ENCODE data around the gene RPGRIP1L. TPM values are rescaled to one million over a fixed set of nuclear protein-coding genes. Genes with fewer than 3 reads are reported as not detected.

The RPGRIP1L gene
- polyA plus RNA-seq, 1 donor (not counting 4 experiments of a cell fraction or from before 2014, with no cell fraction given): 11.6 TPM

- Histone ChIP-seq H3K4me2 (ENCODE audit: control insufficient read depth, extremely low read depth, insufficient read depth, low read depth, low read length) (no peak overlapping the region), H3K79me2 (ENCODE audit: control insufficient read depth, insufficient read depth, low read length) (peaks cover 32% of the 10 kb centered on the region), H3K4me1 (ENCODE audit: control insufficient read depth, extremely low read depth, insufficient read depth, low read length) (peaks cover 12% of the 10 kb centered on the region), H3K27ac (ENCODE audit: control insufficient read depth, insufficient read depth, low read length) (no peak overlapping the region), H2AFZ (ENCODE audit: control insufficient read depth, low read length) (no peak overlapping the region), H3K36me3 (ENCODE audit: control insufficient read depth in 2 of 2, extremely low read depth in 1 of 2, insufficient read depth in 2 of 2, low read length in 2 of 2) (no peaks in the 10 kb centered on the region), H3K4me3 (ENCODE audit: control insufficient read depth in 2 of 3, extremely low read depth in 1 of 3, insufficient read depth in 2 of 3, low read depth in 1 of 3, low read length in 3 of 3) (no peak overlapping the region), H4K20me1 (ENCODE audit: control insufficient read depth, extremely low read depth, insufficient read depth, low read length) (no peaks in the 10 kb centered on the region), H3K27me3 (ENCODE audit: control insufficient read depth, extremely low read depth, insufficient read depth, low read length) (no peaks in the 10 kb centered on the region), H3K9me3 (ENCODE audit: control insufficient read depth, low read depth, low read length) (no peaks in the 10 kb centered on the region), H3K9me1 (ENCODE audit: control insufficient read depth, extremely low read depth, insufficient read depth, low read length) (no peaks in the 10 kb centered on the region), H3K9ac (ENCODE audit: control insufficient read depth, extremely low read depth, insufficient read depth, low read length) (no peak overlapping the region)
- no peak for DNase-seq (ENCODE audit: low read depth, low spot score)
- dilution Hi-C loops (cut with MboI; ENCODE audit: extremely low pct_ligation_motif_present, low sequenced_read_pairs): no loop called here
- FAIRE-seq: no peak
- no peak for TF ChIP-seq CTCF (optimal IDR thresholded peaks at IDR 0.05 in 1 of 3, IDR thresholded peaks at IDR 0.05 in 1 of 3, conservative IDR thresholded peaks at IDR 0.05 in 1 of 3; ENCODE audit: extremely low read depth in 1 of 3, insufficient read depth in 2 of 3, low read length in 3 of 3)
- TF ChIP-seq EZH2 (IDR thresholded peaks at IDR 0.05; ENCODE audit: low read length): no peak
Measured at GRCh38 chr16:53752560-53752959, 48.9 kb upstream of the RPGRIP1L start.

DNA sequence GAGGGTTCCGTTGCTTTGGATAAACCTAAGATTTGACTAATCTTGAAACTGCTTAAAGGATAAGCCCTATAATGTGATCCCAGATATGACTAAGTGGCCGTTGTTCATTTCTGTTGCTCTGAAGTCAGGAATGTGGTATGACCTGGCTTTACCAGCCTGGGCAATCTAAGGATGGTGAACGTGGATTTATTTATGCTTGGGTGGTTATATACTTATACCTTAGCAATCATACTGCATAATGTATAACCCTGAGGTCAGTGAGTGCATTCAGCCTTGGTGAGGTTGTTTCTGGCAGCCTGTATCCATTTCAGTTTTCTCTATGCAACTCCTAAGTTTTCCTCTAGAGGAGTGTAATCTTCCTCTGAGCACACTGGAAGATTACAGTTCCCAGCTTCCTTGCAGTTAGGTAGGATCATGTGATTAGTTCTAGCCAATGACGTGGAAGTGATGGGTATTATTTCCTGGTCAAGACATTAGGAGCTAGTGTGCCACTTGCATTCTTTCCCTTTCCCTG is 42.2 kb upstream of the RPGRIP1L start:
- Histone ChIP-seq H3K4me1 (ENCODE audit: control insufficient read depth, extremely low read depth, insufficient read depth, low read length) (peaks cover 47% of the 10 kb centered on the region), H3K4me2 (ENCODE audit: control insufficient read depth, extremely low read depth, insufficient read depth, low read depth, low read length) (peak overlapping the region; percentile 84), H2AFZ (ENCODE audit: control insufficient read depth, low read length) (peak overlapping the region; percentile 67), H3K27ac (ENCODE audit: control insufficient read depth, insufficient read depth, low read length) (peak overlapping the region; percentile 71), H3K36me3 (ENCODE audit: control insufficient read depth in 2 of 2, extremely low read depth in 1 of 2, insufficient read depth in 2 of 2, low read length in 2 of 2) (no peaks in the 10 kb centered on the region), H3K79me2 (ENCODE audit: control insufficient read depth, insufficient read depth, low read length) (peaks cover 32% of the 10 kb centered on the region), H3K4me3 (ENCODE audit: control insufficient read depth in 2 of 3, extremely low read depth in 1 of 3, insufficient read depth in 2 of 3, low read depth in 1 of 3, low read length in 3 of 3) (peak overlapping the region; percentile 28 to 45 (median 43)), H3K9ac (ENCODE audit: control insufficient read depth, extremely low read depth, insufficient read depth, low read length) (peak overlapping the region; percentile 28), H3K9me1 (ENCODE audit: control insufficient read depth, extremely low read depth, insufficient read depth, low read length) (no peaks in the 10 kb centered on the region), H4K20me1 (ENCODE audit: control insufficient read depth, extremely low read depth, insufficient read depth, low read length) (no peaks in the 10 kb centered on the region), H3K27me3 (ENCODE audit: control insufficient read depth, extremely low read depth, insufficient read depth, low read length) (no peaks in the 10 kb centered on the region), H3K9me3 (ENCODE audit: control insufficient read depth, low read depth, low read length) (no peaks in the 10 kb centered on the region)
- FAIRE-seq: peak; percentile 89
- TF ChIP-seq EZH2 (IDR thresholded peaks at IDR 0.05; ENCODE audit: low read length) (no peak), CTCF (optimal IDR thresholded peaks at IDR 0.05 in 1 of 3, IDR thresholded peaks at IDR 0.05 in 1 of 3, conservative IDR thresholded peaks at IDR 0.05 in 1 of 3; ENCODE audit: extremely low read depth in 1 of 3, insufficient read depth in 2 of 3, low read length in 3 of 3) (peak in 2 of 3 experiments; percentile 50 to 51)
- dilution Hi-C loops (cut with MboI; ENCODE audit: extremely low pct_ligation_motif_present, low sequenced_read_pairs): no loop called here
- DNase-seq (ENCODE audit: low read depth, low spot score): no peak

Measured in keratinocyte (primary cell).